Adrenal gland (tissue), 5 donors: ENCODE measurements around the gene FDCSP.

Experiments
- POLR2A ChIP-seq, 2 donors: fragments of 450-650 bp; IDR thresholded peaks; one replicate each; pipeline ENCODE4 v1.6.1; 2017; ENCODE audit warnings: antibody characterized with exemption in 2 of 2, mild to moderate bottlenecking in 2 of 2, moderate library complexity in 1 of 2
- TF ChIP-seq, protein P1 (sequence below), 6 experiments: fragments of 450-650 bp in 4 of 6; fragments of 200-600 bp in 2 of 6; sonication (generic) in 1 of 6; IDR thresholded peaks; 1 replicate in 5 of 6; 2 replicates in 1 of 6; pipeline versions ENCODE4 v1.5.1 to v1.8.0; 2016 to 2021; ENCODE audit warnings: antibody characterized with exemption in 6 of 6, mild to moderate bottlenecking in 2 of 6, moderate library complexity in 1 of 6
- donor health status: DM: no; HTN: no; CAD: no.

DNA sequence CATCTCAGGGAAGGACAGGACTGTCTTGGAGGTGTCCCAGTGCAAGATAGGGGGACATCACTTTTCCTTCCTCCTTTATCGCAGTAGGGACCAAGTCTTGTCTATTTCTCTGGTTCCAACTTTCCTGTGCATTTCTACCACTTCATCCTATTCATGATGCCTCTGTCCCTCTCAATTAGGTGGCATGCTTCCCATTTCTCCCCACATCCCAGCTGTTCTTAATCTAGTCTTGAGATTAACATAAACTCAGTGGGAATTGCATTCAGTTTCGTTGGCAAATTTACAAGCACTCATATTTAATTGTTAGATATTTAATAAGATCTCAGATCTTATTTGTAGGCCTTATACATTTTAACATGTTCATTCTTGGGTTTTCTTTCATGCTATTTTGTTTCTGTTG lies 46.1 kb upstream of the FDCSP start:
- no peak for TF ChIP-seq POLR2A (IDR thresholded peaks at IDR 0.05)
- TF ChIP-seq, protein P1, sequence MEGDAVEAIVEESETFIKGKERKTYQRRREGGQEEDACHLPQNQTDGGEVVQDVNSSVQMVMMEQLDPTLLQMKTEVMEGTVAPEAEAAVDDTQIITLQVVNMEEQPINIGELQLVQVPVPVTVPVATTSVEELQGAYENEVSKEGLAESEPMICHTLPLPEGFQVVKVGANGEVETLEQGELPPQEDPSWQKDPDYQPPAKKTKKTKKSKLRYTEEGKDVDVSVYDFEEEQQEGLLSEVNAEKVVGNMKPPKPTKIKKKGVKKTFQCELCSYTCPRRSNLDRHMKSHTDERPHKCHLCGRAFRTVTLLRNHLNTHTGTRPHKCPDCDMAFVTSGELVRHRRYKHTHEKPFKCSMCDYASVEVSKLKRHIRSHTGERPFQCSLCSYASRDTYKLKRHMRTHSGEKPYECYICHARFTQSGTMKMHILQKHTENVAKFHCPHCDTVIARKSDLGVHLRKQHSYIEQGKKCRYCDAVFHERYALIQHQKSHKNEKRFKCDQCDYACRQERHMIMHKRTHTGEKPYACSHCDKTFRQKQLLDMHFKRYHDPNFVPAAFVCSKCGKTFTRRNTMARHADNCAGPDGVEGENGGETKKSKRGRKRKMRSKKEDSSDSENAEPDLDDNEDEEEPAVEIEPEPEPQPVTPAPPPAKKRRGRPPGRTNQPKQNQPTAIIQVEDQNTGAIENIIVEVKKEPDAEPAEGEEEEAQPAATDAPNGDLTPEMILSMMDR (IDR thresholded peaks at IDR 0.05) = no peak
